A549 (cell line): ENCODE data around the gene SSBP3.

Source experiments
- EHMT2 ChIP-seq: fragments of 200-600 bp; sonication (generic); IDR thresholded peaks from 2 replicates; pipeline ENCODE4 v1.6.1; 2016; ENCODE audit warnings: antibody characterized with exemption, low read depth, mild to moderate bottlenecking, moderate library complexity
- HOXB13 ChIP-seq: fragments of 250-450 bp; sonication (Bioruptor Pico); IDR thresholded peaks from 2 replicates; pipeline ENCODE4 v1.5.0; 2020; ENCODE audit warnings: low read depth, mild to moderate bottlenecking, moderate library complexity
- KDM1A ChIP-seq: fragments of 200-600 bp; sonication (generic); IDR thresholded peaks from 2 replicates; pipeline ENCODE4 v1.6.1; 2016; ENCODE audit warnings: low read depth, mild to moderate bottlenecking
- PBX3 ChIP-seq: IDR thresholded peaks from 2 replicates; pipeline ENCODE4 v1.6.1; 2012
- POLR2A ChIP-seq: IDR thresholded peaks from 2 replicates; pipeline ENCODE4 v1.6.1; 2012; ENCODE audit warnings: mild to moderate bottlenecking, low read length
- SMC3 ChIP-seq: fragments of >200 bp; sonication (Bioruptor Twin); formaldehyde crosslinking; IDR thresholded peaks from 3 replicates; pipeline ENCODE4 v1.6.1; 2018; ENCODE audit warnings: inconsistent platforms
- TF ChIP-seq, protein P1 (sequence below): fragments of >200 bp; sonication (Bioruptor Twin); formaldehyde crosslinking; IDR thresholded peaks from 3 replicates; pipeline ENCODE4 v1.5.1; 2016

DNA sequence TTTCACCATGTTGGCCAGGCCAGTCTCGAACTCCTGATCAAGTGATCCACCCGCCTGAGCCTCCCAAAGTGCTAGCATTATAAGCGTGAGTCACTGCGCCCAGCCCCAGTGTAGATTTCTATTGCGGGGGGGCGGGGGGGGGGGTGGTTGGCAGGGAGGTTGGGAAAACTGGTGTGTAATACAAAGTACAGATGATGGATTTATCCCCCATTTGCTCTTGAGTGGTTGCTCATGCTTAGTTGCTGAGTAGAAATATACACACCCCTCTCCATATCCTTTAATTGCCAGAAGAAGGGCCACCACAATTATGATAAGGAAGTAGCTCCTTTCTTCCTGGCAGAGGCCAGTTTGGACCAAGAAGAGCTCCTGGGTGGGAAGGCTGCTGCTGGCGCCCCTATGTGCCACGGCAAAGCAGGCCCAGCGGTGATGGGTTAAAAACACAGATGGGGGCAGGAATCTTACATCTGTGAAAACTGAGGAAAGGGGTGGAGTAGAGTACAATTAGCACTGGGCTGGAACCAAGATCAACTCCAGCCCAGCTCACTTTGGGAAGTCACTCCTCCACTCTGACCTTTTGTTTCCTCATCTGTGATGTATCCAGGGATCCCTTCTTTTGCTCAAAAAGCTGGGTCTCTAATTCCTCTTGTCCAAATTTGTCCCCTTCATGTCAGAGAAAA, 151.0 kb downstream of the SSBP3 start:
- no peak for TF ChIP-seq POLR2A
- TF ChIP-seq PBX3, result no peak
- no peak for TF ChIP-seq KDM1A
- TF ChIP-seq SMC3, result no peak
- TF ChIP-seq, protein P1, sequence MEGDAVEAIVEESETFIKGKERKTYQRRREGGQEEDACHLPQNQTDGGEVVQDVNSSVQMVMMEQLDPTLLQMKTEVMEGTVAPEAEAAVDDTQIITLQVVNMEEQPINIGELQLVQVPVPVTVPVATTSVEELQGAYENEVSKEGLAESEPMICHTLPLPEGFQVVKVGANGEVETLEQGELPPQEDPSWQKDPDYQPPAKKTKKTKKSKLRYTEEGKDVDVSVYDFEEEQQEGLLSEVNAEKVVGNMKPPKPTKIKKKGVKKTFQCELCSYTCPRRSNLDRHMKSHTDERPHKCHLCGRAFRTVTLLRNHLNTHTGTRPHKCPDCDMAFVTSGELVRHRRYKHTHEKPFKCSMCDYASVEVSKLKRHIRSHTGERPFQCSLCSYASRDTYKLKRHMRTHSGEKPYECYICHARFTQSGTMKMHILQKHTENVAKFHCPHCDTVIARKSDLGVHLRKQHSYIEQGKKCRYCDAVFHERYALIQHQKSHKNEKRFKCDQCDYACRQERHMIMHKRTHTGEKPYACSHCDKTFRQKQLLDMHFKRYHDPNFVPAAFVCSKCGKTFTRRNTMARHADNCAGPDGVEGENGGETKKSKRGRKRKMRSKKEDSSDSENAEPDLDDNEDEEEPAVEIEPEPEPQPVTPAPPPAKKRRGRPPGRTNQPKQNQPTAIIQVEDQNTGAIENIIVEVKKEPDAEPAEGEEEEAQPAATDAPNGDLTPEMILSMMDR, result no peak
- TF ChIP-seq HOXB13 (CRISPR knock-in tag), result no peak
- TF ChIP-seq EHMT2, result no peak
